ENCODE data around the gene ACSL1. TPM values are rescaled to one million over a fixed set of nuclear protein-coding genes. Genes with fewer than 3 reads are reported as not detected.

ACSL1 gene
- total and polyA plus RNA-seq, 2 experiments from 2014 or later, result 6.2 to 13.1 TPM

DNA sequence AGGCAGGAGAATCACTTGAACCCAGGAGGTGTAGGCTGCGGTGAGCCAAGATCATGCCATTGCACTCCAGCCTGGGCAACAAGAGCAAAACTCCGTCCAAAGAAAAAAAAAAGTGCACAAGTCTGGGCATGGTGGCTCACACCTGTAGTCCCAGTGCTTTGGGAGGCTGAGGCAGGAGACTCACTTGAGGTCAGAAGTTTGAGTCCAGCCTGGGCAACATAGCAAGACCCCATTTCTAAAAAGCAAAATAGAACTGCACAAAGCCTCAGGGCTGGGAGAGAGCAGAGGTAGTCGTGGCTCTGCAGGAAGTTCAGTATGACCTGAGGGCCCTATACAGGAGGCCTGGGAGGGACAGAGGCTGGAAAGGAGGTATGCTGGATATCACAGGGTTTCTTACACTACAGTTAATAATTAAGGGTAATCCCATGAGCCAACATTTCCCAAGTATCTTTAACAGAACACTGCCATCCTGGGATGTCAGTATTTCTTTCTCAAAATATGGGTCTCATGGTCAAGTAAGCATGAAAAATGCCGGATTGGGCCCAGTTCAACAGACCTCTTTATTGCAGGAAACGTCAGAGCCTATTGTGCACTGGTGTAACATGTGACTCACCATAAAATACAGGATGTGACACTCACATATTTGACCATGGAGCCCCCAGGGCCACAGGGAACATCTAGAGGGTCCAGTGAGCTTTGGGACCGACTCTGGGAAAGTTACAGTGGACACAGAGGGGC, 37.8 kb downstream of the ACSL1 start:
- Histone ChIP-seq H2AFZ (no peak overlapping the region), H3K79me2 (replicated peaks; ENCODE audit: insufficient read depth) (no peaks in the 10 kb centered on the region), H3K36me3 (ENCODE audit: insufficient read depth) (no peaks in the 10 kb centered on the region), H3K4me3 (no peak overlapping the region), H4K20me1 (replicated peaks; ENCODE audit: insufficient read depth) (no peaks in the 10 kb centered on the region), H3K27ac (ENCODE audit: low read depth) (no peak overlapping the region), H3K4me1 (ENCODE audit: insufficient read depth) (peaks cover 9% of the 10 kb centered on the region; the same call in 1 of the 2 replicates), H3K4me2 (no peak overlapping the region), H3K27me3 (ENCODE audit: insufficient read depth) (no peaks in the 10 kb centered on the region), H3F3A (replicated peaks; ENCODE audit: low read depth) (no peaks in the 10 kb centered on the region), H3K9me2 (ENCODE audit: insufficient read depth) (no peaks in the 10 kb centered on the region)
- DNase-seq (ENCODE audit: low spot score) (no peak), ATAC-seq (no peak)
- no peak overlapping the region for H3K4me3 Mint-ChIP-seq
- H3K4me1 Mint-ChIP-seq, result peaks cover 9% of the 10 kb centered on the region
- no peak for TF ChIP-seq ZNF114 (CRISPR knock-in tag; IDR thresholded peaks at IDR 0.05)
- TF ChIP-seq, protein P1, sequence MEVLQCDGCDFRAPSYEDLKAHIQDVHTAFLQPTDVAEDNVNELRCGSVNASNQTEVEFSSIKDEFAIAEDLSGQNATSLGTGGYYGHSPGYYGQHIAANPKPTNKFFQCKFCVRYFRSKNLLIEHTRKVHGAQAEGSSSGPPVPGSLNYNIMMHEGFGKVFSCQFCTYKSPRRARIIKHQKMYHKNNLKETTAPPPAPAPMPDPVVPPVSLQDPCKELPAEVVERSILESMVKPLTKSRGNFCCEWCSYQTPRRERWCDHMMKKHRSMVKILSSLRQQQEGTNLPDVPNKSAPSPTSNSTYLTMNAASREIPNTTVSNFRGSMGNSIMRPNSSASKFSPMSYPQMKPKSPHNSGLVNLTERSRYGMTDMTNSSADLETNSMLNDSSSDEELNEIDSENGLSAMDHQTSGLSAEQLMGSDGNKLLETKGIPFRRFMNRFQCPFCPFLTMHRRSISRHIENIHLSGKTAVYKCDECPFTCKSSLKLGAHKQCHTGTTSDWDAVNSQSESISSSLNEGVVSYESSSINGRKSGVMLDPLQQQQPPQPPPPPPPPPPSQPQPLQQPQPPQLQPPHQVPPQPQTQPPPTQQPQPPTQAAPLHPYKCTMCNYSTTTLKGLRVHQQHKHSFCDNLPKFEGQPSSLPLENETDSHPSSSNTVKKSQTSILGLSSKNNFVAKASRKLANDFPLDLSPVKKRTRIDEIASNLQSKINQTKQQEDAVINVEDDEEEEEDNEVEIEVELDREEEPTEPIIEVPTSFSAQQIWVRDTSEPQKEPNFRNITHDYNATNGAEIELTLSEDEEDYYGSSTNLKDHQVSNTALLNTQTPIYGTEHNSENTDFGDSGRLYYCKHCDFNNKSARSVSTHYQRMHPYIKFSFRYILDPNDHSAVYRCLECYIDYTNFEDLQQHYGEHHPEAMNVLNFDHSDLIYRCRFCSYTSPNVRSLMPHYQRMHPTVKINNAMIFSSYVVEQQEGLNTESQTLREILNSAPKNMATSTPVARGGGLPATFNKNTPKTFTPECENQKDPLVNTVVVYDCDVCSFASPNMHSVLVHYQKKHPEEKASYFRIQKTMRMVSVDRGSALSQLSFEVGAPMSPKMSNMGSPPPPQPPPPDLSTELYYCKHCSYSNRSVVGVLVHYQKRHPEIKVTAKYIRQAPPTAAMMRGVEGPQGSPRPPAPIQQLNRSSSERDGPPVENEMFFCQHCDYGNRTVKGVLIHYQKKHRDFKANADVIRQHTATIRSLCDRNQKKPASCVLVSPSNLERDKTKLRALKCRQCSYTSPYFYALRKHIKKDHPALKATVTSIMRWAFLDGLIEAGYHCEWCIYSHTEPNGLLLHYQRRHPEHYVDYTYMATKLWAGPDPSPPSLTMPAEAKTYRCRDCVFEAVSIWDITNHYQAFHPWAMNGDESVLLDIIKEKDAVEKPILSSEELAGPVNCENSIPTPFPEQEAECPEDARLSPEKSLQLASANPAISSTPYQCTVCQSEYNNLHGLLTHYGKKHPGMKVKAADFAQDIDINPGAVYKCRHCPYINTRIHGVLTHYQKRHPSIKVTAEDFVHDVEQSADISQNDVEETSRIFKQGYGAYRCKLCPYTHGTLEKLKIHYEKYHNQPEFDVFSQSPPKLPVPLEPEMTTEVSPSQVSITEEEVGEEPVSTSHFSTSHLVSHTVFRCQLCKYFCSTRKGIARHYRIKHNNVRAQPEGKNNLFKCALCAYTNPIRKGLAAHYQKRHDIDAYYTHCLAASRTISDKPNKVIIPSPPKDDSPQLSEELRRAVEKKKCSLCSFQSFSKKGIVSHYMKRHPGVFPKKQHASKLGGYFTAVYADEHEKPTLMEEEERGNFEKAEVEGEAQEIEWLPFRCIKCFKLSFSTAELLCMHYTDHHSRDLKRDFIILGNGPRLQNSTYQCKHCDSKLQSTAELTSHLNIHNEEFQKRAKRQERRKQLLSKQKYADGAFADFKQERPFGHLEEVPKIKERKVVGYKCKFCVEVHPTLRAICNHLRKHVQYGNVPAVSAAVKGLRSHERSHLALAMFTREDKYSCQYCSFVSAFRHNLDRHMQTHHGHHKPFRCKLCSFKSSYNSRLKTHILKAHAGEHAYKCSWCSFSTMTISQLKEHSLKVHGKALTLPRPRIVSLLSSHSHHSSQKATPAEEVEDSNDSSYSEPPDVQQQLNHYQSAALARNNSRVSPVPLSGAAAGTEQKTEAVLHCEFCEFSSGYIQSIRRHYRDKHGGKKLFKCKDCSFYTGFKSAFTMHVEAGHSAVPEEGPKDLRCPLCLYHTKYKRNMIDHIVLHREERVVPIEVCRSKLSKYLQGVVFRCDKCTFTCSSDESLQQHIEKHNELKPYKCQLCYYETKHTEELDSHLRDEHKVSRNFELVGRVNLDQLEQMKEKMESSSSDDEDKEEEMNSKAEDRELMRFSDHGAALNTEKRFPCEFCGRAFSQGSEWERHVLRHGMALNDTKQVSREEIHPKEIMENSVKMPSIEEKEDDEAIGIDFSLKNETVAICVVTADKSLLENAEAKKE (CRISPR knock-in tag; IDR thresholded peaks at IDR 0.05), result no peak
- TF ChIP-seq EZH2 (IDR thresholded peaks at IDR 0.05; ENCODE audit: low read depth, unreplicated experiment), result no peak
- TF ChIP-seq JUNB (IDR thresholded peaks at IDR 0.05; ENCODE audit: unreplicated experiment), result no peak
- H3K27ac Mint-ChIP-seq, result no peak overlapping the region
- H3K36me3 Mint-ChIP-seq (ENCODE audit: low read depth), result no peaks in the 10 kb centered on the region
- H3K27me3 Mint-ChIP-seq (ENCODE audit: insufficient read depth, low read depth, poor library complexity), result peaks cover 8% of the 10 kb centered on the region
- H3K9me3 Mint-ChIP-seq, result no peaks in the 10 kb centered on the region

DNA sequence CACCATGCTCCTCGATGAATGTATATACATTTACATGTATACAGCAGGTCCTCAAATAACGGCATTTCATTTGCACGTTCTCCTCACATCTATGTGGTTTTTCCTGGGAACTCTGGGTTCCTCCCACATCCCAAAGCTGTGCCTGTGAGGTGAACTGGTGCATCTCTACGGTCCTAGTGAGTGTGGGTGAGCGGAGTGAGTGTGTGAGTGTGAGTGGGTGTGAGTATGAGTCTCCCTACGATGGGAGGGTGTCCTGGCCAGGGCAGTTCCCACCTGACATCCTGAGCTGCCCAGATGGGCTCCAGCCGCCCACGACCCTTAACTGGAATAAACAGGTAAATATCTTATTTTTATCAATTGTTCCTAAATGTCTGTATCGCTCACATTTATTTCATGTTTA, 40.0 kb downstream of the ACSL1 start:
- H3K4me3 Mint-ChIP-seq, result no peak overlapping the region
- no peak for DNase-seq (ENCODE audit: low spot score)
- H3K9me2 ChIP-seq (ENCODE audit: insufficient read depth), result no peaks in the 10 kb centered on the region
- TF ChIP-seq ZNF331 (CRISPR knock-in tag; IDR thresholded peaks at IDR 0.05; ENCODE audit: low read depth) (no peak), POLR2AphosphoS5 (IDR thresholded peaks at IDR 0.05; ENCODE audit: low read depth) (no peak), CREB1 (CRISPR knock-in tag; IDR thresholded peaks at IDR 0.05; ENCODE audit: low read depth) (no peak), NANOG (IDR thresholded peaks at IDR 0.05; ENCODE audit: borderline replicate concordance) (no peak), STAT1 (IDR thresholded peaks at IDR 0.05; ENCODE audit: unreplicated experiment) (no peak), JUNB (IDR thresholded peaks at IDR 0.05; ENCODE audit: unreplicated experiment) (no peak), EZH2phosphoT487 (IDR thresholded peaks at IDR 0.05; ENCODE audit: unreplicated experiment) (no peak), ZNF114 (CRISPR knock-in tag; IDR thresholded peaks at IDR 0.05) (no peak)
- TF ChIP-seq, protein P2, sequence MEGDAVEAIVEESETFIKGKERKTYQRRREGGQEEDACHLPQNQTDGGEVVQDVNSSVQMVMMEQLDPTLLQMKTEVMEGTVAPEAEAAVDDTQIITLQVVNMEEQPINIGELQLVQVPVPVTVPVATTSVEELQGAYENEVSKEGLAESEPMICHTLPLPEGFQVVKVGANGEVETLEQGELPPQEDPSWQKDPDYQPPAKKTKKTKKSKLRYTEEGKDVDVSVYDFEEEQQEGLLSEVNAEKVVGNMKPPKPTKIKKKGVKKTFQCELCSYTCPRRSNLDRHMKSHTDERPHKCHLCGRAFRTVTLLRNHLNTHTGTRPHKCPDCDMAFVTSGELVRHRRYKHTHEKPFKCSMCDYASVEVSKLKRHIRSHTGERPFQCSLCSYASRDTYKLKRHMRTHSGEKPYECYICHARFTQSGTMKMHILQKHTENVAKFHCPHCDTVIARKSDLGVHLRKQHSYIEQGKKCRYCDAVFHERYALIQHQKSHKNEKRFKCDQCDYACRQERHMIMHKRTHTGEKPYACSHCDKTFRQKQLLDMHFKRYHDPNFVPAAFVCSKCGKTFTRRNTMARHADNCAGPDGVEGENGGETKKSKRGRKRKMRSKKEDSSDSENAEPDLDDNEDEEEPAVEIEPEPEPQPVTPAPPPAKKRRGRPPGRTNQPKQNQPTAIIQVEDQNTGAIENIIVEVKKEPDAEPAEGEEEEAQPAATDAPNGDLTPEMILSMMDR (conservative IDR thresholded peaks at IDR 0.05; ENCODE audit: low read depth in 2 of 2), result no peak
- TF ChIP-seq, protein P3, sequence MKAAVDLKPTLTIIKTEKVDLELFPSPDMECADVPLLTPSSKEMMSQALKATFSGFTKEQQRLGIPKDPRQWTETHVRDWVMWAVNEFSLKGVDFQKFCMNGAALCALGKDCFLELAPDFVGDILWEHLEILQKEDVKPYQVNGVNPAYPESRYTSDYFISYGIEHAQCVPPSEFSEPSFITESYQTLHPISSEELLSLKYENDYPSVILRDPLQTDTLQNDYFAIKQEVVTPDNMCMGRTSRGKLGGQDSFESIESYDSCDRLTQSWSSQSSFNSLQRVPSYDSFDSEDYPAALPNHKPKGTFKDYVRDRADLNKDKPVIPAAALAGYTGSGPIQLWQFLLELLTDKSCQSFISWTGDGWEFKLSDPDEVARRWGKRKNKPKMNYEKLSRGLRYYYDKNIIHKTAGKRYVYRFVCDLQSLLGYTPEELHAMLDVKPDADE (IDR thresholded peaks at IDR 0.05), result no peak

More for the DNA sequence above, 40.0 kb downstream of the ACSL1 start:
- H3K27me3 Mint-ChIP-seq (ENCODE audit: insufficient read depth, low read depth, poor library complexity), result peaks cover 7% of the 10 kb centered on the region
- H3K79me2 ChIP-seq (replicated peaks; ENCODE audit: insufficient read depth), result no peaks in the 10 kb centered on the region
- H3K36me3 Mint-ChIP-seq (ENCODE audit: low read depth), result no peaks in the 10 kb centered on the region
- no peaks in the 10 kb centered on the region for H3K36me3 ChIP-seq (ENCODE audit: insufficient read depth)
- H3K4me2 ChIP-seq, result no peak overlapping the region
- H3K27ac Mint-ChIP-seq, result no peak overlapping the region
- H3K27ac ChIP-seq (ENCODE audit: low read depth), result no peak overlapping the region
- H3F3A ChIP-seq (replicated peaks; ENCODE audit: low read depth), result no peaks in the 10 kb centered on the region
- no peaks in the 10 kb centered on the region for H3K9me3 Mint-ChIP-seq
- H4K20me1 ChIP-seq (replicated peaks; ENCODE audit: insufficient read depth), result no peaks in the 10 kb centered on the region
- H3K4me1 Mint-ChIP-seq, result peaks cover 12% of the 10 kb centered on the region
- H3K4me1 ChIP-seq (ENCODE audit: insufficient read depth), result peaks cover 12% of the 10 kb centered on the region; the same call in 1 of the 2 replicates
- no peaks in the 10 kb centered on the region for H3K27me3 ChIP-seq (ENCODE audit: insufficient read depth)
- no peak overlapping the region for H3K4me3 ChIP-seq
- no peak for ATAC-seq
- H2AFZ ChIP-seq, result no peak overlapping the region

Data from GM23338 (cell line).